ENCODE results near the gene WNT10A.
"Not testable (repeated sequence)": the region's sequence is repeated elsewhere in the genome, so short reads cannot be mapped to it uniquely, and the experiment has no call there.

- TF ChIP-seq CTCF (IDR thresholded peaks at IDR 0.05; ENCODE audit: low read length); EZH2 (IDR thresholded peaks at IDR 0.05; ENCODE audit: borderline replicate concordance, low read length): not testable (repeated sequence)
Measured at GRCh38 chr2:218846963-218847362, 33.7 kb upstream of the WNT10A start.
